ENCODE results near the gene AVP.
"Not testable (repeated sequence)": the region's sequence is repeated elsewhere in the genome, so short reads cannot be mapped to it uniquely, and the experiment has no call there.

- not testable (repeated sequence) for TF ChIP-seq CTCF (optimal IDR thresholded peaks at IDR 0.05 in 1 of 3, IDR thresholded peaks at IDR 0.05 in 1 of 3, conservative IDR thresholded peaks at IDR 0.05 in 1 of 3; ENCODE audit: extremely low read depth in 1 of 3, insufficient read depth in 2 of 3, low read length in 3 of 3); EZH2 (IDR thresholded peaks at IDR 0.05; ENCODE audit: low read length)
These were observed 40.4 kb upstream of the AVP start for GRCh38 chr20:3124773-3125560.

All from keratinocyte (primary cell).